Measurements from ENCODE around the gene LRRC45. TPM values are rescaled to one million over a fixed set of nuclear protein-coding genes. Genes with fewer than 3 reads are reported as not detected.

LRRC45 gene
- total and polyA plus RNA-seq, 2 experiments from 2014 or later: 16.1 to 40.7 TPM

GRCh38 chr17:82037092-82037888 is 14.2 kb downstream of the LRRC45 start, which contains the start of gene DCXR (continued):
- TF ChIP-seq ZNF462 (CRISPR knock-in tag; IDR thresholded peaks at IDR 0.05) (no peak), REST (IDR thresholded peaks at IDR 0.05; ENCODE audit: unreplicated experiment) (no peak), CTCF (conservative IDR thresholded peaks at IDR 0.05; ENCODE audit: low read depth in 2 of 2) (peak; percentile 58 to 80), ZNF331 (CRISPR knock-in tag; IDR thresholded peaks at IDR 0.05; ENCODE audit: low read depth) (no peak), STAT1 (IDR thresholded peaks at IDR 0.05; ENCODE audit: unreplicated experiment) (no peak), JUNB (IDR thresholded peaks at IDR 0.05; ENCODE audit: unreplicated experiment) (no peak), NANOG (IDR thresholded peaks at IDR 0.05; ENCODE audit: borderline replicate concordance) (no peak), EZH2phosphoT487 (IDR thresholded peaks at IDR 0.05; ENCODE audit: unreplicated experiment) (no peak), ZNF114 (CRISPR knock-in tag; IDR thresholded peaks at IDR 0.05) (no peak)
